ENCODE measurements around the gene ANKRD11.

GRCh38 chr16:89368604-89369249 is 121.6 kb downstream of the ANKRD11 start:
- no peak for TF ChIP-seq POLR2A (IDR thresholded peaks at IDR 0.05; ENCODE audit: low read depth, low read length)
- no peak for TF ChIP-seq POLR2AphosphoS5 (IDR thresholded peaks at IDR 0.05; ENCODE audit: low read depth, low read length)
- no peak for TF ChIP-seq TAF1 (IDR thresholded peaks at IDR 0.05; ENCODE audit: low read depth, low read length)
- no peak for TF ChIP-seq POU2F2 (IDR thresholded peaks at IDR 0.05; ENCODE audit: low read depth, low read length)
- no peak for TF ChIP-seq SPI1 (IDR thresholded peaks at IDR 0.05; ENCODE audit: low read depth, low read length)
- no peak for TF ChIP-seq PAX5 (IDR thresholded peaks at IDR 0.05; ENCODE audit: insufficient read depth, low read length, severe bottlenecking)
